Uterus (tissue), 2 donors: Measurements from ENCODE around the gene EPB41L4A.

Experiments used
- POLR2A ChIP-seq, 2 donors: fragments of 450-650 bp; IDR thresholded peaks; one replicate each; pipeline ENCODE4 v1.6.1; 2016; ENCODE audit warnings: antibody characterized with exemption in 2 of 2, mild to moderate bottlenecking in 1 of 2, moderate library complexity in 1 of 2
- TF ChIP-seq, protein P1 (sequence below), 4 experiments: fragments of 200-600 bp in 2 of 4; fragments of 450-650 bp in 2 of 4; sonication (generic) in 2 of 4; IDR thresholded peaks; one replicate each; pipeline ENCODE4 v1.5.1; 2016 to 2019; ENCODE audit warnings: antibody characterized with exemption in 4 of 4, mild to moderate bottlenecking in 2 of 4, moderate library complexity in 1 of 4

DNA sequence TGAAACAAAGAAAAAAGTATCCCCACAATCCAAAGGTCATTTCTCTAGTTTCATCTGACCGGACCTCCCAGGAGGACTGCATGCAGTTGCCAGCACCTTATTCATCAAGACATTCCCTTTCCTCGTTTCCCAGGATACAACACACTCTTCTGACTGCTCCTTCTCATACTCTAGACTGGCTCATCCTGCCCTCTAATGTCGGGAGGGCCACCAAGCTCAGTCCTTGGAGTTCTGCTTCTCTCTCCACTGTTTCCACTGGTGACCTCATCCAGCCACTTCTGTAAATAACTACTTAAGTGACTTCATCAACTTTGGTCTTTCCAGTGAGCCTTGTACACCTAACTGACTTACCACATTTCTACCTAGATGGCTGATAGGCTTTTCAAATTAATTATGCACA is 179.1 kb downstream of the EPB41L4A start:
- TF ChIP-seq, protein P1, sequence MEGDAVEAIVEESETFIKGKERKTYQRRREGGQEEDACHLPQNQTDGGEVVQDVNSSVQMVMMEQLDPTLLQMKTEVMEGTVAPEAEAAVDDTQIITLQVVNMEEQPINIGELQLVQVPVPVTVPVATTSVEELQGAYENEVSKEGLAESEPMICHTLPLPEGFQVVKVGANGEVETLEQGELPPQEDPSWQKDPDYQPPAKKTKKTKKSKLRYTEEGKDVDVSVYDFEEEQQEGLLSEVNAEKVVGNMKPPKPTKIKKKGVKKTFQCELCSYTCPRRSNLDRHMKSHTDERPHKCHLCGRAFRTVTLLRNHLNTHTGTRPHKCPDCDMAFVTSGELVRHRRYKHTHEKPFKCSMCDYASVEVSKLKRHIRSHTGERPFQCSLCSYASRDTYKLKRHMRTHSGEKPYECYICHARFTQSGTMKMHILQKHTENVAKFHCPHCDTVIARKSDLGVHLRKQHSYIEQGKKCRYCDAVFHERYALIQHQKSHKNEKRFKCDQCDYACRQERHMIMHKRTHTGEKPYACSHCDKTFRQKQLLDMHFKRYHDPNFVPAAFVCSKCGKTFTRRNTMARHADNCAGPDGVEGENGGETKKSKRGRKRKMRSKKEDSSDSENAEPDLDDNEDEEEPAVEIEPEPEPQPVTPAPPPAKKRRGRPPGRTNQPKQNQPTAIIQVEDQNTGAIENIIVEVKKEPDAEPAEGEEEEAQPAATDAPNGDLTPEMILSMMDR (IDR thresholded peaks at IDR 0.05) = no peak
- TF ChIP-seq POLR2A (IDR thresholded peaks at IDR 0.05) = no peak
